Liver (tissue), 3 donors: Measurements from ENCODE around the gene RRP12.

Experiments
- EGR1 ChIP-seq, 2 donors: IDR thresholded peaks; 2 replicates each; pipeline ENCODE4 v1.6.1; 2016 to 2018; ENCODE audit warnings: antibody characterized with exemption in 2 of 2, low read depth in 2 of 2
- JUND ChIP-seq, 2 donors: IDR thresholded peaks; 2 replicates each; pipeline ENCODE4 v1.6.1; 2016; ENCODE audit warnings: antibody characterized with exemption in 2 of 2
- RAD21 ChIP-seq, 2 donors: IDR thresholded peaks; 2 replicates each; pipeline ENCODE4 v1.6.1; 2016; ENCODE audit warnings: antibody characterized with exemption in 2 of 2, mild to moderate bottlenecking in 2 of 2
- REST ChIP-seq: IDR thresholded peaks from 2 replicates; pipeline ENCODE4 v1.6.1; 2016; ENCODE audit warnings: antibody characterized with exemption, mild to moderate bottlenecking
- YY1 ChIP-seq: IDR thresholded peaks from 2 replicates; pipeline ENCODE4 v1.6.1; 2016; ENCODE audit warnings: antibody characterized with exemption, mild to moderate bottlenecking
- TF ChIP-seq, protein P1 (sequence below): fragments of 150-350 bp; IDR thresholded peaks from 2 replicates; pipeline ENCODE4 v1.5.1; 2017; ENCODE audit warnings: improper control_type of control experiment, low read depth, low read length; ENCODE audit not compliant: missing input control
- TF ChIP-seq, protein P2 (sequence below): IDR thresholded peaks from 2 replicates; pipeline ENCODE4 v1.6.1; 2016; ENCODE audit warnings: antibody characterized with exemption
- TF ChIP-seq, protein P3 (sequence below): IDR thresholded peaks from 2 replicates; pipeline ENCODE4 v1.6.1; 2016; ENCODE audit warnings: antibody characterized with exemption
- donor health status: healthy.
- donor health status: healthy.

DNA sequence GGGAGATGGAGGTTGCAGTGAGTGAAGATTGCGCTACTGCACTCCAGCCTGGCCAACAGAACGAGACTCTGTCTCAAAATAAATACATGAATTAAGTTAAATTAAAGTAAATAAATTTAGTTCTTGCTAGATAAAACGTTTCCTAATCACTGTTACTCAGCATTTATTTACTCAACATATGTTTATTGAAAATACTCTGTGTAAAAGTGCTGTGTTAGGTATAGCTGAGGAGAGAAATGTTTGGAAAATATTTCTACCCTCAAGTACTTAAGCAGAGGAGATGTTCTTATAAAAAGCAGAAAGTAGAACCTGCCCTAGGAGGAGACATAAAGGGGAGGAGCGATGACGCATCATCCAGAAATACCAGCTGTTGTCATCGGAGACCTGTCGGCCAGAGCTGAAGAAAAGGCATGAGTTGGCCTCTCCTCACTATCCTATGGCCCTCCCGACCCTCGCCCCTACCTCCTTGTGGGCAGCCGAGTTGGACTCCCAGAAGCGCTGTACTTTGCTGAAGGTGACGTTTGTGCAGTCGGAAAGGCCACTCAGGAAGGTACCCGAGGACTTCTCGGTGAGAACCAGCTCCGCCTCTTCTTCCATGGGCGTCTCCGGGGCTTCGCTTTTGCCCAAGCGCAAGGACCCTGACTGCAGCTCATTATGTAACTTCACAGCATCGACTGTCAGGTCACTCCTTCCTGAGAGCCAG lies 1.1 kb downstream of the RRP12 start:
- TF ChIP-seq, protein P1, sequence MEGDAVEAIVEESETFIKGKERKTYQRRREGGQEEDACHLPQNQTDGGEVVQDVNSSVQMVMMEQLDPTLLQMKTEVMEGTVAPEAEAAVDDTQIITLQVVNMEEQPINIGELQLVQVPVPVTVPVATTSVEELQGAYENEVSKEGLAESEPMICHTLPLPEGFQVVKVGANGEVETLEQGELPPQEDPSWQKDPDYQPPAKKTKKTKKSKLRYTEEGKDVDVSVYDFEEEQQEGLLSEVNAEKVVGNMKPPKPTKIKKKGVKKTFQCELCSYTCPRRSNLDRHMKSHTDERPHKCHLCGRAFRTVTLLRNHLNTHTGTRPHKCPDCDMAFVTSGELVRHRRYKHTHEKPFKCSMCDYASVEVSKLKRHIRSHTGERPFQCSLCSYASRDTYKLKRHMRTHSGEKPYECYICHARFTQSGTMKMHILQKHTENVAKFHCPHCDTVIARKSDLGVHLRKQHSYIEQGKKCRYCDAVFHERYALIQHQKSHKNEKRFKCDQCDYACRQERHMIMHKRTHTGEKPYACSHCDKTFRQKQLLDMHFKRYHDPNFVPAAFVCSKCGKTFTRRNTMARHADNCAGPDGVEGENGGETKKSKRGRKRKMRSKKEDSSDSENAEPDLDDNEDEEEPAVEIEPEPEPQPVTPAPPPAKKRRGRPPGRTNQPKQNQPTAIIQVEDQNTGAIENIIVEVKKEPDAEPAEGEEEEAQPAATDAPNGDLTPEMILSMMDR = no peak
- no peak for TF ChIP-seq YY1
- TF ChIP-seq REST = no peak
- TF ChIP-seq RAD21 (IDR thresholded peaks at IDR 0.05) = no peak
- TF ChIP-seq EGR1 (IDR thresholded peaks at IDR 0.05; ENCODE audit: low read depth in 2 of 2) = no peak
- no peak for TF ChIP-seq JUND (IDR thresholded peaks at IDR 0.05)
- TF ChIP-seq, protein P2, sequence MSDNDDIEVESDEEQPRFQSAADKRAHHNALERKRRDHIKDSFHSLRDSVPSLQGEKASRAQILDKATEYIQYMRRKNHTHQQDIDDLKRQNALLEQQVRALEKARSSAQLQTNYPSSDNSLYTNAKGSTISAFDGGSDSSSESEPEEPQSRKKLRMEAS = no peak
- TF ChIP-seq, protein P3, sequence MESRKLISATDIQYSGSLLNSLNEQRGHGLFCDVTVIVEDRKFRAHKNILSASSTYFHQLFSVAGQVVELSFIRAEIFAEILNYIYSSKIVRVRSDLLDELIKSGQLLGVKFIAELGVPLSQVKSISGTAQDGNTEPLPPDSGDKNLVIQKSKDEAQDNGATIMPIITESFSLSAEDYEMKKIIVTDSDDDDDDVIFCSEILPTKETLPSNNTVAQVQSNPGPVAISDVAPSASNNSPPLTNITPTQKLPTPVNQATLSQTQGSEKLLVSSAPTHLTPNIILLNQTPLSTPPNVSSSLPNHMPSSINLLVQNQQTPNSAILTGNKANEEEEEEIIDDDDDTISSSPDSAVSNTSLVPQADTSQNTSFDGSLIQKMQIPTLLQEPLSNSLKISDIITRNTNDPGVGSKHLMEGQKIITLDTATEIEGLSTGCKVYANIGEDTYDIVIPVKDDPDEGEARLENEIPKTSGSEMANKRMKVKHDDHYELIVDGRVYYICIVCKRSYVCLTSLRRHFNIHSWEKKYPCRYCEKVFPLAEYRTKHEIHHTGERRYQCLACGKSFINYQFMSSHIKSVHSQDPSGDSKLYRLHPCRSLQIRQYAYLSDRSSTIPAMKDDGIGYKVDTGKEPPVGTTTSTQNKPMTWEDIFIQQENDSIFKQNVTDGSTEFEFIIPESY = no peak
